Measurements from ENCODE around the gene GHRHR. TPM values are rescaled to one million over a fixed set of nuclear protein-coding genes. Genes with fewer than 3 reads are reported as not detected.
A peak's percentile ranks its signal among the peaks of the same experiment; 100 is the strongest.

GHRHR gene
- total RNA-seq, 2 donors from 2014 or later: 1.2 TPM; not detected in 1

GRCh38 chr7:30926313-30926712 is 37.4 kb upstream of the GHRHR start:
- intact Hi-C loops (cut with DNase I): no loop called here

GRCh38 chr7:30927040-30927439 is 36.7 kb upstream of the GHRHR start:
- intact Hi-C loops (cut with DNase I): no loop called here
- peak; percentile 30 for DNase-seq (ENCODE audit: low spot score)

More at GRCh38 chr7:30926313-30926712, 37.4 kb upstream of the GHRHR start:
- peak; percentile 56 for DNase-seq (ENCODE audit: low spot score)

GRCh38 chr7:30927559-30927958 is 36.2 kb upstream of the GHRHR start:
- intact Hi-C loops (cut with DNase I): no loop called here
- DNase-seq (ENCODE audit: low spot score): peak; percentile 41

DNA sequence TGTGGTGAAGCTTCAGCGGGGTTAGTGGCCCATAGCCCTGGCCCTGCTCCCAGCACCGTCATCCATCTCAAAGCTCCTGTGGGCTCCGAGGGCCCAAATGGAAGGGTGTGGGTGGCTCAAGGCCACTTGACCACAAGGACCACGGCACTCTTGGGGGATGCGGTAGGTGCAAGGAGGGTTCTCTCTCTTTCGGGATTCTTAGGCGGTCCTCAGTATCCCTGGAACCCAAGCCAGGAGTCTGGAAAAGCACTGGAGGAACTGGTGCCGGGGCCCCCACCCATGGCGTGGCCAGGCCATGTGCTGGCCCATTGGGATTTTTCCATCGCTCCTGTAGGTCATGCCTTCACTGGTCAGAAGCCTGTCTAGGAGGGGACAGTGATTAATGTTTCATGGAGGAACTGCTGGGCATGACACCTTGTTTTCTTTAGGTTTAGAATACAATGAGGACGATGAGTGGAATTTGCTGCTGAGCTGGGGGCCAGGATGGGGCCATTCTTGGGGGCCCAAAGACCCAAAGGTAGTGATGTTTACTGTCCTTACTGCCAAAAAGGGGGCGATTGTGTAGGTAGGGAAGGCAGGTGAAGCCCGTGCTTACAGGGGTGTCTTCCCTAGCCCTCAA is 35.4 kb upstream of the GHRHR start:
- peak; percentile 47 for DNase-seq (ENCODE audit: low spot score)
- intact Hi-C loops (cut with DNase I): no loop called here

GRCh38 chr7:30929686-30930085 is 34.1 kb upstream of the GHRHR start:
- intact Hi-C loops (cut with DNase I): no loop called here
- DNase-seq (ENCODE audit: low spot score): peak; percentile 68

DNA sequence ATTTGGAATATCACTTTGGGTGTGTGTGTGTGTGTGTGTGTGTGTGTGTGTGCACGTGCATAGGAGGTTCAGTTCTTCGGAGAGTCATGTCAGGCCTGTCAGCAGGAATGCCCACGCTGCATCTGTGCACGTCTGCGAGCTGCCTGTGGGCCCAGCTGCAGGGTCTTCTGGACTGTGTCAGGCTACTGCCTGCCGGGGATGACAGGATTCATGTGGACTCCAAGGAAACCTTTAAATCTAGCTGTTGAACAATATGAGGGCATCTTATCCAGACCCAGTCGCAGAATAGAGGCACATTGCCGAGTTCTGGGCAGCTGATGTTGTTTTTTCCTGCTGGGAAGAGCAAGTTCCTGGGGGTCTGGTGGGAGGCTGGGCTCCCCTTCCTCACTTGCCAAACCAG is 33.1 kb upstream of the GHRHR start:
- DNase-seq (ENCODE audit: low spot score): peak; percentile 79
- intact Hi-C loops (cut with DNase I): no loop called here

GRCh38 chr7:30931161-30931928 is 32.4 kb upstream of the GHRHR start:
- intact Hi-C loops (cut with DNase I): no loop called here
- DNase-seq (ENCODE audit: low spot score): peak; percentile 80

DNA sequence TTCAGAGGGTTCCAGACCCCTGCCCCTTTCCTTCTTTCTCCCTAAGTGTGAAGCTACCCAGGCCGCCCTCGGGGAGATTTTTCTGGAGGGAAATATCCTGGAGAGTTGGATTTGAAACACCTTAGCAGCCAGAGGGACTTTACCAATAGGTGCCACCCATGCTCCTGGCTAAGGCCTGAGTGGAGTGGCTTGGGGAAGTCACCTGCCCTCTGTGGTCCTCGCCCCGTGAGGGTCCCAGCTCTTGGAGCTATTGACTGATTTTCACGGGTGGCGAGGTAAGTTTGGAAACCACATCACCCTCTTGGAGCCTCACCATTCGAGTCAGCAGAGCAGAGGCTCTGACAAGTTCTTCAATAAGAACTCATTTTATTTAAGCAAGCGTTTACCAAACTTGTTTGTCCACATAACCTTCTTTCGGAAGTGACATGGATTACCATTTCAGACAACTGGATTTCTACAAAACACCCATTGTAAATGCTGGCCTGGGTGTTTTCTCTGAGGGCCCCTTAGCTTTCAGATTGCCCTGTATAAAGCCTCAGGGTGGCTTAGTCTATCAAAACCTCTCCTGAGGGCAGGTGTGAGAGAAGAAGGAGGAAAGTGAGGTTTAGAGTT is 31.7 kb upstream of the GHRHR start:
- DNase-seq (ENCODE audit: low spot score): peak; percentile 38
- intact Hi-C loops (cut with DNase I): no loop called here

- intact Hi-C loops (cut with DNase I): no loop called here
- DNase-seq (ENCODE audit: low spot score): peak; percentile 60
These were observed 31.2 kb upstream of the GHRHR start for GRCh38 chr7:30932562-30932961.

- intact Hi-C loops (cut with DNase I): no loop called here
- DNase-seq (ENCODE audit: low spot score): peak; percentile 70
These were observed 30.4 kb upstream of the GHRHR start for GRCh38 chr7:30933124-30933974.

DNA sequence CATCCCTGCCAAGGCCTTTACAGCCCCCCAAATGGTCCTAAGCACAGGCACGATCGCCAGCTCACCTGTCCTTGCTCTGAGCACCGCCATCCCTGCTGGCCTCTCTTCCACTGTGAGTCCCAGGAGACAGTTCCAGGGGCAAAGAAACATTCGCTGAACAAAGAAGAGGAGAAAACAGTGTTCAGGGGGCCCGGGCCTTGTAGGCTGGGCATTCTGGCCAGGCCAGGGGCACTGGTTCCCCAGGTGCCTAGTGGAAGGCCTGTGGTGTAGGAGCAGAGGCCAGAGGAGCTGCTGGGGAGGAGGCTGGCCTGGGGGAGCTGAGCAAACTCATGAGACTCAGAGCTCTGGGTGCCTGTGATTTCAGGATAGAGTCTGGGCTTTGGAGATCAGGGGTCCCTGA is 29.5 kb upstream of the GHRHR start:
- intact Hi-C loops (cut with DNase I): no loop called here
- no peak for DNase-seq (ENCODE audit: low spot score)

DNA sequence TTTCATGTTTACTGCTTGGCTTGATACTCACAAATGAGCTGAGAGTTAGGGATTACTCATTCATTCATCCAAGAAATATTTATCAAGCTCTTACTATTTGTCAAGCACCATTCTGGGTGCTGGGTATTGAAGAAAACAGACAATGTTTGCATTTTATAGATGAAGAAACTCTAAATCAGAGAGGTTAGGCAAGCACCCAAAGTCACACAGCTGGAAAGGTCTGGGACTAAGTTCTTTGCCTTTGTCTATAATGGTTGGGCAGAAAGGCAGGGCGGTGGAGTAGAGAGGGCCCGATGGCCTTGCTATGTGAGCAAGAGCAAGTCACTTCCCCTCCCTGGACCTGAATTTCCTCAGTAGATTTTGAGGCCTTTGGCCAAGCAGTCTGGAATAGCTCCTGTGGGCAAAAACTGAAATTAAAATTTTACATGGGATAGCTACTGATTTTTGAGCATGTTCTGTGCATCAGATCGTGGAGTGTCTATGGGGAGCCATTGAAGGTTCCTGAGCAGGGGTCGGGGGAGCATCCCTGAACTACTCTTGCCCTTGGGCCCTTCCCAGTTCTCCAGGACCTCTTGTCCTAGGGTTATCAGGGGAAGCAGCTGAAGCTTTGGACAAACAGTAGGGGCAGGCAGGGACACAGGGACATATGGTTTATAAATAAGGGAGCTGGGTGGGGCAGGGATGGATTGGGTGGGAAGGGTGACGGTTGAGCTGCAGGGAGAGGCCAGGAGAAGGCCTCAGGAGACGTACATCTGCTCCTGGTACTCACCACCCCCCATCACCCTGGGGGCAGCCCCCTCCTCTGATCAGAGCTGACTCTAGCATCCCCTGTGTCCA is 28.8 kb upstream of the GHRHR start:
- intact Hi-C loops (cut with DNase I): no loop called here
- DNase-seq (ENCODE audit: low spot score): peak; percentile 17

DNA sequence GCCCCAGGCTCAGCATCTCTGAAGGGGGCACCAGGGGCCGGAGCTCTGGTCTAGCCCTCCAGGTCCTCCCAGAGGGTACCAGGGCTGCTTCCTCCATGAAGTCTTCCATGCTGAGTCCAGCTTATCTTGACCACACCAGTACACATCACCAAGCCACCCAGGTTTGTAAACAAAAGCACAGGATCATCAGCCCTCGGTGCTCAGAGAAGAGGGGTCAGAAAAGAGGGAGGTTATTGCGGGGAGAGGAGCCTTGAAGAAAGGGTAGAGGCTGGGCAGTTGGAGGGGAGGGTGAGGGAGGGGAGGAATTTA is 28.2 kb upstream of the GHRHR start:
- DNase-seq (ENCODE audit: low spot score): peak; percentile 62
- intact Hi-C loops (cut with DNase I): no loop called here

GRCh38 chr7:30936650-30937245 is 27.0 kb upstream of the GHRHR start:
- DNase-seq (ENCODE audit: low spot score): peak; percentile 41
- intact Hi-C loops (cut with DNase I): no loop called here

GRCh38 chr7:30937416-30937815 is 26.3 kb upstream of the GHRHR start:
- intact Hi-C loops (cut with DNase I): no loop called here
- no peak for DNase-seq (ENCODE audit: low spot score)

GRCh38 chr7:30938435-30939316 is 25.1 kb upstream of the GHRHR start:
- intact Hi-C loops (cut with DNase I): no loop called here
- peak; percentile 93 for DNase-seq (ENCODE audit: low spot score)

- no peak for DNase-seq (ENCODE audit: low spot score)
- intact Hi-C loops (cut with DNase I): no loop called here
These were observed 22.0 kb upstream of the GHRHR start for GRCh38 chr7:30941582-30942323.
